ENCODE measurements around the gene TMEM205. TPM values are rescaled to one million over a fixed set of nuclear protein-coding genes. Genes with fewer than 3 reads are reported as not detected.
A peak's percentile ranks its signal among the peaks of the same experiment; 100 is the strongest.

TMEM205 gene
- total RNA-seq: 100 to 1,000 TPM; 219 to 541 TPM

DNA sequence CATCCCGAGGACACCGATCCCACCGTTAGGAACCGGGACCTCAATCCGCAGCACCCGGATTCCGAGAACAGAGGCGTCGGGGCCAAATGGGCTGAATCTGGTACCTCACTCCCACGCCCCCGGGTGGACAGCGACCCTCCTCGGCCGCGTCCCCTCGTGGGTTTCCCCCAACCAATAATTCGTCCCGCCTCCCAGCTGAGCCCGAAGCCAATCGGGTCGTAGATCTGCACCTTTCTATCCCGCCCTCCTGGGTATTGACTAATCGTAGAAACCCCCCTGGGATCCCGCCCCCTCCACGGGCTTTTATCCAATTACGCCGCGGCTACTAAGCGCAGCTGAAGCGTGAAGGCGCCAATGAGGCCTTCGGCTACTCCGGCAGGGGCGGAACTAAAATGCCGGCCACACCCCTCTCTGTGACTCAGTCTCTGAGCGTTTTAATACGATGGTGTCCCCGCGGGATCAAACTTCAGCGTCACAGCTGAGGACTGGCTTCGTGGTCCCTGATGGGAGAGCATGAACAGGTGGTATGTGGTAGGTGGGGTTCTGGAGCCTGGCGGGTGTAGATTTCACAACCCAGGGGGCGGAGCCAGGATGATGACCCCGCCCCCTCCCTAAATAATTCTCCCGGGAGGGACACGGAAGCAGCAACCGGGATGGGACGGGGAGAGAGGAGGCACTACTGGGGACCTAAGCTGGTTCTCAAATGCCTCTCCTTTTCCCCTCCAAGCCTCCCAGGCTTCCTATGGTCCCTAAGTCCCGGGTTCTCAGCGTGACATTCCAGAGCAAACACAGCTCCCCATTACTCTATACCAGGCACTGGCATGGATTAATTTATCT lies at the start of gene TMEM205, which contains the start of gene CCDC159:
TSS of gene TMEM205 (minus strand) at position 165 of the 837 bp plus-strand sequence. CDS start 649 bp downstream, outside the sequence.
TSS of gene CCDC159 (plus strand) at position 416 of the 837 bp plus-strand sequence. CDS start at position 504, 88 bp downstream.
- Histone ChIP-seq H3K27me3 (replicated peaks; ENCODE audit: insufficient read depth) (no peaks in the 10 kb centered on the region), H3K4me3 (peak within 1 kb of the TSS; percentile 49 to 66), H3K27ac (peak within 1 kb of the TSS; percentile 83 to 88), H3K9me3 (no peaks in the 10 kb centered on the region), H3K4me1 (replicated peaks) (peaks cover 17% of the 10 kb centered on the region), H3K36me3 (no peaks in the 10 kb centered on the region)
- TF ChIP-seq POLR2A (IDR thresholded peaks at IDR 0.05) (peak; percentile 88), POLR2AphosphoS5 (IDR thresholded peaks at IDR 0.05) (peak; percentile 99), CTCF (IDR thresholded peaks at IDR 0.05) (peak in 1 of 4 experiments; percentile 14)
- intact Hi-C loops (cut with DNase I): no loop called here
- WGBS: 0% methylated on average over 50 of the region's 50 CpGs
- peak; percentile 99 for DNase-seq (ENCODE audit: low spot score)

DNA sequence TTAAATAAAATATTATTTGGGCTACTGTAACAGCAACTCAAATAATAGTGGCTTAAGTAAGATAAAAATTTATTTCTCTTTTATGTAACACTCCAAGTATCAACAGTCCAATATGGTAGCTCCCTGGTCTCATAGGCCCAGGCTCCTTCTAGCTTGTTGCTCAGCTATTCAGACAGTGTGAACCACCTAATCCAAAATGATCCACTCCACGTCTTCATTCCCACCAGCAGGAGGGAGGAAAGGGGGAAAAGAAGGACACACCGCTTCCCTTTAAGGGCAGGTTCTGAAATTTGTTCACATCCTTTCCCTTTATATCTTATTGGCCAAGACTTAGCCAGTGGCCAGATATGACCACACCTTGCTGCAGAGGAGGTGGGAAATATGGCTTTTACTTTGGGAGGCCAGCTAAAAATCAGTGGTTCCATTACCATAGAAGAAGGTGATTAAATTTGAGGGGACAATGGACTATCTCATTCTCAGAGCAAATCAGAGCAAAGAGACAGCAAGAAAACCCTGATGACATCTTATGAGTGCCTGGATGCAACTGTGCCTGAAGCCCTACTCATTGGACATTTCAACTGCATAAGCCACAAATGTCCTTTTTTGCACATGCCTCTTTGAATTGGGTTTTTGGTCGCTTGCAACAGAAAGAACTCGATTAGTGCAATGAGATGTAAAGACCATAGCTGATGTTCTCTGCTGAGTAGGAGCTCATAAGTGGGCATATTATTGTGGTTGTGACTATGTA lies 45.0 kb upstream of the TMEM205 start:
- Histone ChIP-seq H3K27me3 (replicated peaks; ENCODE audit: insufficient read depth) (no peaks in the 10 kb centered on the region), H3K9me3 (no peaks in the 10 kb centered on the region), H3K4me1 (replicated peaks) (no peaks in the 10 kb centered on the region), H3K36me3 (no peaks in the 10 kb centered on the region), H3K4me3 (no peak overlapping the region), H3K27ac (no peak overlapping the region)
- no peak for TF ChIP-seq POLR2AphosphoS5 (IDR thresholded peaks at IDR 0.05)
- no peak for TF ChIP-seq POLR2A (IDR thresholded peaks at IDR 0.05)
- TF ChIP-seq CTCF (IDR thresholded peaks at IDR 0.05): no peak
- 88% methylated on average over 4 of the region's 4 CpGs for WGBS
- intact Hi-C loops (cut with DNase I): no loop called here
- no peak for DNase-seq (ENCODE audit: low spot score)

DNA sequence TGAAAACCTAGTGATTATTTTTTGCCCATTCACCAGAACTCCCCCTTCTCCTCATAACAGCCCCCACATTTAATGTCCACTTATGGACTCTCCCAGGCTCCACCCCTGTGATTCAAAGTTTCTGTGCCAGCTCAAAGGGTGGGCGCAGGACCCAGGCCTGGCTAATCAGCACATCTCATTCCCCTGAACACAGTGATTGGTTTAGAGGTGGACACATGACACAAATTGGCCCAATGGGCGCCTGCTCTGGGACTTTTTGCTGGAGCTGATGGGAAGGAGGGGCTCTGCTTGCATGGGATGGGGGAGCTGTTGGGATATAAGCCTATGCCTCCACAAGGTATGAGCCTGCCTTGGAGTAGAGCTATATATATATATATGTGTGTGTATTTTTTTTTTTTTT lies 44.3 kb upstream of the TMEM205 start:
- TF ChIP-seq POLR2A (IDR thresholded peaks at IDR 0.05): no peak
- no peak for TF ChIP-seq POLR2AphosphoS5 (IDR thresholded peaks at IDR 0.05)
- no peak for TF ChIP-seq CTCF (IDR thresholded peaks at IDR 0.05)
- no peak for DNase-seq (ENCODE audit: low spot score)
- H3K27ac ChIP-seq: no peak overlapping the region
- no peaks in the 10 kb centered on the region for H3K36me3 ChIP-seq
- no peaks in the 10 kb centered on the region for H3K27me3 ChIP-seq (replicated peaks; ENCODE audit: insufficient read depth)
- intact Hi-C loops (cut with DNase I): no loop called here
- no peak overlapping the region for H3K4me3 ChIP-seq
- no peaks in the 10 kb centered on the region for H3K4me1 ChIP-seq (replicated peaks)
- 90% methylated on average over 2 of the region's 2 CpGs for WGBS
- H3K9me3 ChIP-seq: no peaks in the 10 kb centered on the region

GRCh38 chr19:11387162-11388034 lies 41.3 kb upstream of the TMEM205 start:
- no peak for DNase-seq (ENCODE audit: low spot score)

More at GRCh38 chr19:11387162-11388034, 41.3 kb upstream of the TMEM205 start:
- peaks cover 7% of the 10 kb centered on the region for H3K4me1 ChIP-seq (replicated peaks)
- TF ChIP-seq POLR2A (IDR thresholded peaks at IDR 0.05) (no peak), POLR2AphosphoS5 (IDR thresholded peaks at IDR 0.05) (no peak), CTCF (IDR thresholded peaks at IDR 0.05) (no peak)
- intact Hi-C loops (cut with DNase I): loop anchor here (10.0 kb wide), 1 partner anchor 197 kb away; no protein-coding TSS in a partner anchor
- no peaks in the 10 kb centered on the region for H3K27me3 ChIP-seq (replicated peaks; ENCODE audit: insufficient read depth)
- no peak overlapping the region for H3K4me3 ChIP-seq
- no peaks in the 10 kb centered on the region for H3K36me3 ChIP-seq
- no peak overlapping the region for H3K27ac ChIP-seq
- 77% methylated on average over 19 of the region's 19 CpGs for WGBS
- no peaks in the 10 kb centered on the region for H3K9me3 ChIP-seq

Measured in prostate gland (tissue), 2 donors.